GM12864 (cell line): ENCODE measurements around the gene PSAP.

Source experiments
- DNase-seq: peaks from one replicate; pipeline ENCODE4 v3.0.0-alpha.2; 2011; ENCODE audit warnings: low read depth
- H3K4me3 ChIP-seq: 2 replicates; pipeline ENCODE4 v1.5.1; 2011; ENCODE audit warnings: mild to moderate bottlenecking, low read depth, low read length, control low read depth
- TF ChIP-seq, protein P1 (sequence below): IDR thresholded peaks from 2 replicates; pipeline ENCODE4 v1.5.1; 2011; ENCODE audit warnings: low read depth, mild to moderate bottlenecking, moderate library complexity, low read length, control low read depth, inconsistent platforms; ENCODE audit errors: missing control alignments

Gene PSAP

DNA sequence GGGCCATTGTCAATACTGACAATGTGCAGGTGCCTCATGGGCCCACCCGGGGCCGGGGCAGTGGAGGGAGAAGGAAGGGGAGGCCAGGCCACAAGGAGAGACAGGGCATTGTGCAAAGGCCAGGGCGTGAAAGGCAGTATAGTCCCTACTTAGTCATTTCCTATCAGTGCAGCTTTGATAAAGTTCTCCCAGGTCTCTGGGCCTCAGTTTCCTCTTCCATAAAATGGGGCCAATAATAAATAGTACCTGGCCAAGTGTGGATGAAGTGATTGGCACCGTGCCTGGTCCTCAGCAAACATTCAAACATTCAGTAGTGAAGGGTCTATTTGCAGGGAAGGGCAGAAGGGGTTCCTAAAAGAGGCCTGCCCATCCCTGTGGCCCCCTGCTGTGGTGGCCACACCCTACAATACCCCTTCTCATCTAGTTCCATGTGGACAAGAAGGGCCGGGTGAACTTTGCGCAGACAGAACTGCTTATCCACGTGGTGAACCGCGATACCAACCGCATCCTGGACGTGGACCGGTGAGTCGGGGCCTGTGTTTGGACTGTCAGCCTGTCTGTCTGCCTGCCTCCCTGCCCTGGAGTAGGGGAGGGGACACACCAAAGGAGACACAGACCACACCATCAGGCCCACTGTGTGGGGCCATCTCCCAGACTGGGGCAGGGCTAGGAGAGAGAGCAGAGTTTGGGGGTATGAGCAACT is 40.9 kb downstream of the PSAP start:
- no peak overlapping the region for H3K4me3 ChIP-seq
- TF ChIP-seq, protein P1, sequence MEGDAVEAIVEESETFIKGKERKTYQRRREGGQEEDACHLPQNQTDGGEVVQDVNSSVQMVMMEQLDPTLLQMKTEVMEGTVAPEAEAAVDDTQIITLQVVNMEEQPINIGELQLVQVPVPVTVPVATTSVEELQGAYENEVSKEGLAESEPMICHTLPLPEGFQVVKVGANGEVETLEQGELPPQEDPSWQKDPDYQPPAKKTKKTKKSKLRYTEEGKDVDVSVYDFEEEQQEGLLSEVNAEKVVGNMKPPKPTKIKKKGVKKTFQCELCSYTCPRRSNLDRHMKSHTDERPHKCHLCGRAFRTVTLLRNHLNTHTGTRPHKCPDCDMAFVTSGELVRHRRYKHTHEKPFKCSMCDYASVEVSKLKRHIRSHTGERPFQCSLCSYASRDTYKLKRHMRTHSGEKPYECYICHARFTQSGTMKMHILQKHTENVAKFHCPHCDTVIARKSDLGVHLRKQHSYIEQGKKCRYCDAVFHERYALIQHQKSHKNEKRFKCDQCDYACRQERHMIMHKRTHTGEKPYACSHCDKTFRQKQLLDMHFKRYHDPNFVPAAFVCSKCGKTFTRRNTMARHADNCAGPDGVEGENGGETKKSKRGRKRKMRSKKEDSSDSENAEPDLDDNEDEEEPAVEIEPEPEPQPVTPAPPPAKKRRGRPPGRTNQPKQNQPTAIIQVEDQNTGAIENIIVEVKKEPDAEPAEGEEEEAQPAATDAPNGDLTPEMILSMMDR: no peak
- no peak for DNase-seq

DNA sequence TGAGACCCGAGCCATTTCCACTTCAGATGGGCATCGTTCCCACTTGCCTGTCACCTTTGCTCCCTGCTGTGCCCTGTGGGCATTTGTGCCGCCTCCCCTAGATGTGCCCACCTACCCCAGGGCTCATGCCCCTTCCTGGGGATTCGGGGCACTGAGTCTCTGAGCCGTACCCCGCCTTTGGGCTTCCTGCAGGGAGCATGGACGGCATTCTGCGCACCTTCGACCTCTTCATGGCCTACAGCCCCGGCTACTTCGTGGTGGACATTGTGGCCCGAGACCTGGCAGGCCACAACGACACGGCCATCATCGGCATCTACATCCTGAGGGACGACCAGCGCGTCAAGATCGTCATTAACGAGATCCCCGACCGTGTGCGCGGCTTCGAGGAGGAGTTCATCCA is 41.4 kb downstream of the PSAP start:
- TF ChIP-seq, protein P1: no peak
- no peak for DNase-seq
- no peak overlapping the region for H3K4me3 ChIP-seq

DNA sequence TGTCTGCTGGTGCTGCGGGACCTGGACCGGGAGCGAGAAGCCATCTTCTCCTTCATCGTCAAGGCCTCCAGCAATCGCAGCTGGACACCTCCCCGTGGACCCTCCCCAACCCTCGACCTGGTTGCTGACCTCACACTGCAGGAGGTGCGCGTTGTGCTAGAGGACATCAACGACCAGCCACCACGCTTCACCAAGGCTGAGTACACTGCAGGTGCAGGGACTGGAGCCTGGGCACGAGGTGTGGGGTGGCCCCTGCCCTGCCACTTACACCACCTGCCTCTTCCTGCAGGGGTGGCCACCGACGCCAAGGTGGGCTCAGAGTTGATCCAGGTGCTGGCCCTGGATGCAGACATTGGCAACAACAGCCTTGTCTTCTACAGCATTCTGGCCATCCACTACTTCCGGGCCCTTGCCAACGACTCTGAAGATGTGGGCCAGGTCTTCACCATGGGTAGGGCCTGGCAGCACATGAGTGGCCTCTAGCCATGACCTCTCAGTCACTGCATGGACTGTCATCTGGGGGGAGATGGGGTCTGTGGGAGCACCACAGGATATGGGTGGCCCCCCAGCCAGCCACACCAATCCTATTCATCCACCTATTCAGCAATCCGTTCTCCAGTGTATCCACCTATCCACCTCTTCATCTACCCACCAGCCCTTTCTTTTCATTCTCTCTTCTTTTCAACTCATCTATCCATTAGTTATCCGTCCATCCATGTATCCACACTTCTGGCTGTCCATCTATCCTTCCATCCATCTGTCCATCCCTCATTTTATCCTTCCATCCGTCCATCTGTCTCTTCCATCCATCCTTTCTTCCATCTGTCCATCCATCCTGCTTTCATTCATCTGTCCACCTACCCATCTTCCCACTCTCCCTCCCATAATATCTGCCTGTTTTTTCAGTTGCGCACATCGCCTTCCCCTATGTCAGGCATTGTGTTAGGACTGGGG is 43.2 kb downstream of the PSAP start:
- no peak overlapping the region for H3K4me3 ChIP-seq
- TF ChIP-seq, protein P1: no peak
- no peak for DNase-seq

DNA sequence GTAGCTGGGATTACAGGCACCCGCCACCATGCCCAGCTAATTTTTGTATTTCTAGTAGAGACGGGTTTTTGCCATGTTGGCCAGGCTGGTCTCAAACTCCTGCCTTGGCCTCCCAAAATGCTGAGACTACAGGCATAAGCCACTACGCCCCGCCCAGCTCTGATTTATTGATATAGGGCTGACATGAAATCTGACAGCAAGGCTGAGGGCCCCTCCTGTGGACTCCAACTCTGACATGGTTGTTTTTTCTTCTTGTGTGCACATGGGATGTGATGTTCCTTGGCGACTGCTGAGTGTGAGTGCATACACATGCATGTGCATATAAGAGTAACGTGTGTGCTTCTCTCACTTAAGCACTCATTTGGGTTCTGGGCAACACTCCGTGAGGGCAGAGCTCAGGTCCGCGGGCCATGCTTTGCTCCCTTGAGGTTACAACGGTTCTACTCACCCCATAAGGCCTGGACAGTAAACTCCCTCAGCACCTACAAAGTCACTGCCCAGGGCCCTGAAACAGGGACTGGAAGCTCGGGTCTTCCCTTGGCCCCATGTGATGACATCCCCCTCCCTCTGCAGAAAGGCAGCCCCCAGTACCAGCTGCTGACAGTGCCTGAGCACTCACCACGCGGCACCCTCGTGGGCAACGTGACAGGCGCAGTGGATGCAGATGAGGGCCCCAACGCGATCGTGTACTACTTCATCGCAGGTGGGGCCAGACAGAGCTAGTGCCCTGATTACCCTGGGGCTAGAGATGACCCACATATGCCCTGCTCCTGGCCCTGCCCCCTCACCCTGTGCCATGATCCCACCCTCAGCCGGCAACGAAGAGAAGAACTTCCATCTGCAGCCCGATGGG is 44.1 kb downstream of the PSAP start:
- DNase-seq: no peak
- no peak overlapping the region for H3K4me3 ChIP-seq
- TF ChIP-seq, protein P1: no peak

DNA sequence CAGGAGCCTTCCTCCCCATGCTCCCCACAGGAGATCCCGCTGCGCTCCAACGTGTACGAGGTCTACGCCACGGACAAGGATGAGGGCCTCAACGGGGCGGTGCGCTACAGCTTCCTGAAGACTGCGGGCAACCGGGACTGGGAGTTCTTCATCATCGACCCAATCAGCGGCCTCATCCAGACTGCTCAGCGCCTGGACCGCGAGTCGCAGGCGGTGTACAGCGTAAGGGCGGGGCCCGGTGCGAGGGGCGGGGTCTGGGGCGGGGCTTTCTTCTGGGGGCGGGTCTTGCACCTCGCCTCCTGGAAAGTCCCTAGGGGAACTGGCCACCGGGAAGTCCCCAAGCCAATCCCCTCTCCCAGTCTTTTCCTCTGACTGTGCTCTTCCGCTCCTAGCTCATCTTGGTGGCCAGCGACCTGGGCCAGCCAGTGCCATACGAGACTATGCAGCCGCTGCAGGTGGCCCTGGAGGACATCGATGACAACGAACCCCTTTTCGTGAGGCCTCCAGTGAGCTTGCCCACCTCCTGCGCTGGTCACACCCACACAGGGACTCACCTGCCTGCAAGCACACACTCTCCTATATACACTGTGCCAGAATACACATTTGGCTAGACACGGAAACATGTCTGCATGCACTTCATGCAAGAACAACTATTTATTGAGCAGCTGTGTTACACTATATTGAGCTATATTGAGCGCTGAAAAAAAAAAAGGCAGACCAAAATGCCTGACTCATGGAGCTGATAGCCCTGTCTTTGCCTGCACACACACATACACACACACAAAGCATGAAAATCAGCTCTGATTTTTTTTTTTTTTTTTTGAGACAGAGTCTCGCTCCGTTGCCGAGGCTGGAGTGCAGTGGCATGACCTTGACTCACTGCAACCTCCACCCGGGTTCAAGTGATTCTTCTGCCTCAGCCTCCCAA is 45.0 kb downstream of the PSAP start:
- no peak overlapping the region for H3K4me3 ChIP-seq
- TF ChIP-seq, protein P1: no peak
- no peak for DNase-seq

DNA sequence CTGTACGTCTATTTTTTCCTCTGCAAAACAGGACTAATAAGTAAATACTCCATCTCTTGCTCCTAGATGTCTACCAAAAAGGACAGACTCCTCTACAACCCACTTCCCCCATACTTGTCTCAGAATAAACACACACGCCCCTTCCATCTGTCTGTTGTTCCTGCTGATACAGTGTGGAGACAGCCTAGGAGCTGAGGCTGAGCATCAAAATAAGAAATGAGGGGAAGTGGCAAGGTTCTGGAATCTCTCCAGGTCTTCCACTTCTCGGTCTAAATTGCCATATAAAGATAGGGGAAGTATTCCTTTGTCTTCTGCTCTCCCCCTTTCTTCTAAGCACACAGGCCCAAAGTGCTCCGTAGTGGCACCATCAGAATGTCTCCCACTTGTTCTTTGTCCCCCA is 47.0 kb downstream of the PSAP start:
- TF ChIP-seq, protein P1: no peak
- no peak for DNase-seq
- H3K4me3 ChIP-seq: no peak overlapping the region
